Mesendoderm (in vitro differentiated cells): Measurements from ENCODE around the gene PTPRF.
A peak's percentile ranks its signal among the peaks of the same experiment; 100 is the strongest.
"Not testable (repeated sequence)": the region's sequence is repeated elsewhere in the genome, so short reads cannot be mapped to it uniquely, and the experiment has no call there.

Source experiments
- DNase-seq: peaks from one replicate; pipeline ENCODE4 v3.0.0; 2013
- H2AK5ac ChIP-seq: 2 replicates; pipeline ENCODE4 v1.6.1; 2013; ENCODE audit warnings: low read length, inconsistent platforms
- H2BK120ac ChIP-seq: 2 replicates; pipeline ENCODE4 v1.6.1; 2013; ENCODE audit warnings: low read depth, mild to moderate bottlenecking, low read length, moderate library complexity, mixed read lengths
- H2BK15ac ChIP-seq: replicated peaks from 2 replicates; pipeline ENCODE4 v1.6.1; 2013; ENCODE audit warnings: low read depth, mild to moderate bottlenecking, moderate library complexity
- H2BK5ac ChIP-seq: 2 replicates; pipeline ENCODE4 v1.6.1; 2013; ENCODE audit warnings: low read length, inconsistent platforms
- H3K18ac ChIP-seq: 2 replicates; pipeline ENCODE4 v1.6.1; 2013; ENCODE audit warnings: mild to moderate bottlenecking, low read length, mixed read lengths
- H3K23ac ChIP-seq: one replicate; pipeline ENCODE4 v1.6.1; 2013; ENCODE audit warnings: low read length
- H3K27ac ChIP-seq: 2 replicates; pipeline ENCODE4 v1.5.1; 2013; ENCODE audit warnings: low read depth, mild to moderate bottlenecking, inconsistent platforms, low read length, moderate library complexity
- H3K27me3 ChIP-seq: 2 replicates; pipeline ENCODE4 v1.6.1; 2013; ENCODE audit warnings: low read length, control low read depth, mild to moderate bottlenecking, inconsistent platforms; ENCODE audit not compliant: insufficient read depth, poor library complexity
- H3K36me3 ChIP-seq: 2 replicates; pipeline ENCODE4 v1.6.1; 2013; ENCODE audit warnings: low read length, inconsistent platforms; ENCODE audit not compliant: control insufficient read depth, insufficient read depth
- H3K4ac ChIP-seq: one replicate; pipeline ENCODE4 v1.6.1; 2013; ENCODE audit warnings: low read depth, mild to moderate bottlenecking, low read length, moderate library complexity
- H3K4me1 ChIP-seq: 2 replicates; pipeline ENCODE4 v1.6.1; 2013; ENCODE audit warnings: low read depth, low read length, inconsistent platforms; ENCODE audit not compliant: control insufficient read depth
- H3K4me2 ChIP-seq: 2 replicates; pipeline ENCODE4 v1.6.1; 2013; ENCODE audit warnings: low read length
- H3K4me3 ChIP-seq: 2 replicates; pipeline ENCODE4 v1.5.1; 2013; ENCODE audit warnings: mild to moderate bottlenecking, low read length
- H3K56ac ChIP-seq: one replicate; pipeline ENCODE4 v1.6.1; 2013; ENCODE audit warnings: low read length
- H3K79me1 ChIP-seq: 2 replicates; pipeline ENCODE4 v1.6.1; 2013; ENCODE audit warnings: low read length, inconsistent platforms
- H3K79me2 ChIP-seq: 2 replicates; pipeline ENCODE4 v1.6.1; 2013; ENCODE audit warnings: mild to moderate bottlenecking, low read length; ENCODE audit not compliant: control insufficient read depth, insufficient read depth
- H3K9ac ChIP-seq: 2 replicates; pipeline ENCODE4 v1.6.1; 2013; ENCODE audit warnings: low read length, inconsistent platforms
- H4K5ac ChIP-seq: one replicate; pipeline ENCODE4 v1.6.1; 2013; ENCODE audit warnings: low read length
- H4K8ac ChIP-seq: one replicate; pipeline ENCODE4 v1.6.1; 2013; ENCODE audit warnings: low read depth, mild to moderate bottlenecking, control low read depth, low read length, moderate library complexity
- WGBS: extraction: QIAGEN DNeasy Blood & Tissue Kit; methylation state at CpG from one replicate; pipeline ENCODE4 v1.1.7; 2013; ENCODE audit warnings: low lambda C conversion rate, missing lambda C conversion rate; ENCODE audit not compliant: insufficient coverage; ENCODE audit errors: extremely low coverage; 5-methylcytosine and 5-hydroxymethylcytosine counted together

The PTPRF gene

DNA sequence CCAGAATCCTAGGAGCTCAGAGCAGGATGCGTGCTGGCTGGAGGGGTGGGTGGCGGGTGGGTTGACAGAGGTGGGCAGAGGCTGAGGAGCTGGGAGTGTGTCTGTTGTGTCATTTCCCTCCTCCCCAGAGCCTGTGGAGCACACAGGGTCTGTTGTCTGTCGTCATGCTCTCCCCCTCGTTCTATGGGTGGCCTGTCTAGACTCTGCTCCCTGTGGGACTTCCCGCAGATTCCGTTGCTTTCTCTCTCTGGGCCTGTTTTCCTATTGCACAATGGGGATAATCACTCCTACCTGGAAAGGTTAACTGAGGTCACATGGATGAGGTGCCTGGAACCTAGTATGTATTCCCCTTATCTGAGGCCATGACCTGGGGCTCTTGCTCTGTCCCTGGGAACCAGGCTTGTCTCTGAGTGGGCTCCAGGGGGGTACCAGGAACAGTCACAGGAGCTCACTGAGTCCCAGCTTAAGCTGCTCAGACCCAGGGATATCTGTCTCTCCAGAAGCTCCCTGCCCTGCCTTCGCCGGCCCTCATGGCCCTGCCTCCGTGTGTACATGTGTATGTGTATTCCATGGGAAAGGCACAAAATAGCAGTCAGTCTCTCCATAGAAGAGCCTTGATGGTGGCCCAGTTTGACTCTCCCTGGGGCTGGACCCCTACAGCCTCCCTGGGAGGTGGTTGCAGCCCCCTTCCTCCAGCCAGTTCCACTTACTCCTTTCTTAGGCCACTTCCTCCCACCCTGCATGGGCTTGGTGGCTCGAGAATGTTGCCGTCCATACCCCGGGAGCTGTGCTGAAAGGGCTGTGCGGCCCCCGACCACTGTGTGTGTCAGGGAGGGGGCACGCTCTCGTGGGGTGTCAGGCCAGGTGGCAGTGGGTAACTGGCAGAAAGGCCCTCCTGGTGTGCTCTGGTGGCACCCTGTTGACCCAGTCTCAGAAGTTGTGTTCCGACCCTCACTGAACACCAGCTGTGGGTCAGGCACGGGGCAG is 17.9 kb downstream of the PTPRF start:
- no peak overlapping the region for H4K8ac ChIP-seq
- no peak overlapping the region for H2BK120ac ChIP-seq
- peak; percentile 85 for DNase-seq
- WGBS, result no CpG with 5 or more reads among the region's 18 CpGs
- H3K56ac ChIP-seq, result peak overlapping the region; percentile 56
- peaks cover 32% of the 10 kb centered on the region for H3K79me1 ChIP-seq
- H3K27ac ChIP-seq, result no peak overlapping the region
- H3K4me3 ChIP-seq, result no peak overlapping the region
- H2BK5ac ChIP-seq, result no peak overlapping the region
- H3K79me2 ChIP-seq, result peaks cover 44% of the 10 kb centered on the region
- H3K4ac ChIP-seq, result no peak overlapping the region
- peaks cover 14% of the 10 kb centered on the region for H3K4me1 ChIP-seq
- H4K5ac ChIP-seq, result no peak overlapping the region
- no peaks in the 10 kb centered on the region for H3K27me3 ChIP-seq
- H3K36me3 ChIP-seq, result peaks cover 1% of the 10 kb centered on the region
- no peak overlapping the region for H2AK5ac ChIP-seq
- peak overlapping the region; percentile 24 for H3K9ac ChIP-seq
- H3K18ac ChIP-seq, result no peak overlapping the region
- peak overlapping the region; percentile 66 for H3K23ac ChIP-seq
- H2BK15ac ChIP-seq, result no peak overlapping the region
- no peak overlapping the region for H3K4me2 ChIP-seq

DNA sequence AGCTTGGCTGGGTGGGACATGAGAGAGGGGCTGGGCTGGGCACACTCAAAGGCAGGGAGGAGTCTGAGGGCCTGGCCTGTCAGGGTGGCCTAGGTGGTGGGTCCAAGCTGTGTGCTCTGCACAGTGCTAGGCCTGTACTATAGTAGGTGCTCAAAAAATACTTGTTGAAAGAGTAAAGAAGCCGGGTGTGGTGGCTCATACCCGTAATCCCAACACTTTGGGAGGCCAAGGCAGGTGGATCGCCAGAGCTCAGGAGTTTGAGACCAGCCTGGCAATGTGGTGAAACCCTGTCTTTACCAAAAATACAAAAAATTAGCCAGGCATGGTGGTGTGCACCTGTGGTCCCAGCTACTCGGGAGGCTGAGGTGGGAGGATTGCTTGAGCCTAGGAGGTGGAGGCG is 18.7 kb downstream of the PTPRF start:
- H4K8ac ChIP-seq, H2AK5ac ChIP-seq, H2BK15ac ChIP-seq, H4K5ac ChIP-seq, H3K4me2 ChIP-seq, DNase-seq, H3K18ac ChIP-seq, H3K23ac ChIP-seq, H3K36me3 ChIP-seq, H3K27me3 ChIP-seq, H2BK5ac ChIP-seq, H3K4me3 ChIP-seq, H3K4ac ChIP-seq, H2BK120ac ChIP-seq: not testable (repeated sequence)
- peak overlapping the region; percentile 80 for H3K27ac ChIP-seq
- peaks cover 28% of the 10 kb centered on the region for H3K79me1 ChIP-seq
- peak overlapping the region; percentile 86 for H3K56ac ChIP-seq
- peak overlapping the region; percentile 50 for H3K9ac ChIP-seq
- WGBS, result no CpG with 5 or more reads among the region's 5 CpGs
- peaks cover 37% of the 10 kb centered on the region for H3K79me2 ChIP-seq
- H3K4me1 ChIP-seq, result peaks cover 14% of the 10 kb centered on the region

GRCh38 chr1:43549921-43550597 is 19.4 kb downstream of the PTPRF start:
- no peaks in the 10 kb centered on the region for H3K27me3 ChIP-seq
- peak overlapping the region; percentile 59 for H3K4ac ChIP-seq
- peak overlapping the region; percentile 29 for H3K18ac ChIP-seq
- H3K4me3 ChIP-seq, result peak overlapping the region; percentile 25
- no CpG with 5 or more reads among the region's 30 CpGs for WGBS
- H3K4me1 ChIP-seq, result peaks cover 14% of the 10 kb centered on the region
- H4K5ac ChIP-seq, result no peak overlapping the region
- H3K9ac ChIP-seq, result peak overlapping the region; percentile 86
- H3K56ac ChIP-seq, result peak overlapping the region; percentile 89
- DNase-seq, result peak; percentile 97
- H3K79me1 ChIP-seq, result peaks cover 25% of the 10 kb centered on the region
- H4K8ac ChIP-seq, result no peak overlapping the region
- no peak overlapping the region for H2BK15ac ChIP-seq
- H3K79me2 ChIP-seq, result peaks cover 32% of the 10 kb centered on the region
- peak overlapping the region; percentile 86 for H3K23ac ChIP-seq
- H3K36me3 ChIP-seq, result peaks cover 1% of the 10 kb centered on the region
- H2AK5ac ChIP-seq, result peak overlapping the region; percentile 85
- H3K27ac ChIP-seq, result peak overlapping the region; percentile 80
- peak overlapping the region; percentile 87 for H2BK5ac ChIP-seq
- peak overlapping the region; percentile 1 for H2BK120ac ChIP-seq
- H3K4me2 ChIP-seq, result peak overlapping the region; percentile 79

DNA sequence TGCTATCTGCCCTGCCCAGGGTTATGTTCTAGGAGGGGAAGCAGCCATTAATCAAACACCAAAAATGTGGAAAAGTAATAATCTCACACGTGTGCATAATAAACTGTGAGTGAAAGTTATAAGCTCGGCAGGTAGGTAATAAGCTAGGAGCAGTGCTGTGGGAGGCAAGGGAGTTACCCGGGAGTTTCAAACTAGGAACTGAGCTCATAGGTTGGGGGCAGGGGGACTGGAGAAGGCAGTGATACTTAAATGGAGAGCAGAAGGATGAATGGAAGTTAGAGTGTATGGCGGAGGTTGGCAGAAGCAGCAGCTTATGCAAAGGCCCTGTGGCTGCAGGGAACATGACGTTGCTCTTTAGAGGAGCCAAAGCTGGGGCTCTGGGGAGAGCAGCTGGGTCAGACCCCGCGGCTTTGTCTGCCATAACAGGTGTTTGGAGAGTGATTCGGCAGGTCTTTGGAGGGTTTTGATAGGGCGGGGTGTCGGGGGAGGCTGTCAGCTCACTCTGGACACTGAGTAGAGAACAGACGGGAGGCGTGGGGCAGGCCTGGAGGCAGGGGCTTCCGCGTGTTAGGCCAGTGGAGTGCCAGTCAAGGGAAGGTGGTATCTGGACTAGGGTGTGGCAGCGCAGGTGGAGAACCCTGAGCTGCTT is 20.0 kb downstream of the PTPRF start:
- Histone ChIP-seq H3K27ac (peak overlapping the region; percentile 80), H2BK5ac (peak overlapping the region; percentile 87), H2AK5ac (peak overlapping the region; percentile 85), H2BK15ac (no peak overlapping the region), H2BK120ac (no peak overlapping the region), H3K27me3 (no peaks in the 10 kb centered on the region), H3K56ac (peak overlapping the region; percentile 89), H3K4me1 (peaks cover 10% of the 10 kb centered on the region), H3K4me2 (peak overlapping the region; percentile 79), H3K23ac (peak overlapping the region; percentile 86), H3K4me3 (peak overlapping the region; percentile 25), H3K79me1 (peaks cover 23% of the 10 kb centered on the region), H3K79me2 (peaks cover 32% of the 10 kb centered on the region), H4K5ac (no peak overlapping the region), H3K4ac (peak overlapping the region; percentile 59), H3K9ac (peak overlapping the region; percentile 86), H3K36me3 (no peaks in the 10 kb centered on the region), H3K18ac (peak overlapping the region; percentile 29), H4K8ac (no peak overlapping the region)
- WGBS, result no CpG with 5 or more reads among the region's 15 CpGs
- no peak for DNase-seq

GRCh38 chr1:43551396-43551888 is 20.8 kb downstream of the PTPRF start:
- Histone ChIP-seq H3K18ac (no peak overlapping the region), H3K23ac (no peak overlapping the region), H3K4me1 (peaks cover 6% of the 10 kb centered on the region), H3K56ac (no peak overlapping the region), H3K27me3 (no peaks in the 10 kb centered on the region), H3K27ac (no peak overlapping the region), H2BK15ac (no peak overlapping the region), H4K8ac (no peak overlapping the region), H2BK5ac (no peak overlapping the region), H3K4me3 (no peak overlapping the region), H3K79me2 (peaks cover 31% of the 10 kb centered on the region), H3K4ac (no peak overlapping the region), H2BK120ac (no peak overlapping the region), H4K5ac (no peak overlapping the region), H3K9ac (no peak overlapping the region), H3K4me2 (no peak overlapping the region), H3K79me1 (peaks cover 22% of the 10 kb centered on the region), H3K36me3 (peaks cover 1% of the 10 kb centered on the region), H2AK5ac (no peak overlapping the region)
- no peak for DNase-seq
- no CpG with 5 or more reads among the region's 7 CpGs for WGBS
